GM12878 (cell line): ENCODE data around the gene MGAT5. TPM values are rescaled to one million over a fixed set of nuclear protein-coding genes. Genes with fewer than 3 reads are reported as not detected.

Experiments used
- ATAC-seq: fragments of 200-7000 bp; cut with Tn5 transposase; 3 replicates; pipeline ENCODE4 v1.9.1; 2020; ENCODE audit warnings: mild to moderate bottlenecking, moderate library complexity
- BruUV-seq: library from RNA; stranded (reverse); fragments of 400-500 nt; replicated peaks from 2 replicates; lab custom pipeline; 2021; lab: Mats Ljungman, UMichigan
- CTCF ChIA-PET: fragments of 300-600 bp; sonication (Branson Sonifier 250); formaldehyde crosslinking; extraction: SDS; loops from one replicate; lab custom pipeline; 2021; ENCODE audit warnings: inconsistent platforms; lab: Yijun Ruan, JAX
- POLR2A ChIA-PET: fragments of 350-600 bp; formaldehyde crosslinking; extraction: SDS; loops from one replicate; lab custom pipeline; 2021; ENCODE audit warnings: inconsistent platforms; lab: Charles Lee
- RAD21 ChIA-PET: fragments of 300-600 bp; sonication (Branson Sonifier 250); formaldehyde crosslinking; loops from one replicate; lab custom pipeline; 2023; ENCODE audit warnings: antibody characterized with exemption; ENCODE audit not compliant: unreplicated experiment; lab: Charles Lee
- SMC1A ChIA-PET: fragments of 300-600 bp; sonication (Branson Sonifier 250); formaldehyde crosslinking; loops from one replicate; lab custom pipeline; 2023; ENCODE audit not compliant: unreplicated experiment, uncharacterized antibody; lab: Charles Lee
- DNase-seq: peaks from one replicate; pipeline ENCODE4 v3.0.0-alpha.2; 2011; ENCODE audit warnings: low read depth, low spot score
- FAIRE-seq: peaks from 3 replicates; lab custom pipeline; 2011; peaks lifted over from hg19 to GRCh38; lab: Jason Lieb, UNC
- H2AFZ ChIP-seq: 2 replicates; pipeline ENCODE4 v1.6.0; 2011; ENCODE audit warnings: low read depth, low read length, control low read depth; ENCODE audit not compliant: control insufficient read depth
- H3K27ac ChIP-seq: 2 replicates; pipeline ENCODE4 v1.5.1; 2011; ENCODE audit warnings: control low read depth; ENCODE audit not compliant: control insufficient read depth, insufficient read depth
- H3K27me3 ChIP-seq, 2 experiments: replicated peaks in 1 of 2; 2 replicates each; pipeline versions ENCODE4 v1.6.0 to v1.6.1; 2011; ENCODE audit warnings: low read length in 1 of 2; ENCODE audit not compliant: control insufficient read depth in 2 of 2, insufficient read depth in 2 of 2
- H3K36me3 ChIP-seq, 2 experiments: 2 replicates each; pipeline ENCODE4 v1.5.1; 2011; ENCODE audit warnings: low read length in 1 of 2; ENCODE audit not compliant: control insufficient read depth in 2 of 2, insufficient read depth in 2 of 2
- H3K4me1 ChIP-seq: 2 replicates; pipeline ENCODE4 v1.6.1; 2011; ENCODE audit warnings: mild to moderate bottlenecking, low read length, moderate library complexity, mixed read lengths; ENCODE audit not compliant: control insufficient read depth, insufficient read depth
- H3K4me2 ChIP-seq: 2 replicates; pipeline ENCODE4 v1.6.0; 2011; ENCODE audit warnings: control low read depth; ENCODE audit not compliant: control insufficient read depth, insufficient read depth
- H3K4me3 ChIP-seq: fragments of 200-600 bp; sonication (generic); 2 replicates; pipeline ENCODE4 v1.5.1; 2016
- H3K79me2 ChIP-seq: 2 replicates; pipeline ENCODE4 v1.6.0; 2011; ENCODE audit warnings: low read length; ENCODE audit not compliant: control insufficient read depth, insufficient read depth
- H3K9ac ChIP-seq: 2 replicates; pipeline ENCODE4 v1.8.0; 2011; ENCODE audit warnings: low read length, control low read depth, mixed read lengths; ENCODE audit not compliant: control insufficient read depth, insufficient read depth
- H3K9me3 ChIP-seq: replicated peaks from 3 replicates; pipeline ENCODE4 v1.5.1; 2011; ENCODE audit warnings: mild to moderate bottlenecking, low read length; ENCODE audit not compliant: control insufficient read depth, insufficient read depth
- H4K20me1 ChIP-seq: 2 replicates; pipeline ENCODE4 v1.6.0; 2011; ENCODE audit not compliant: control insufficient read depth, insufficient read depth
- ASH2L ChIP-seq: fragments of 300-600, 200-600 bp; sonication (generic); IDR thresholded peaks from 2 replicates; pipeline ENCODE4 v1.6.1; 2017; ENCODE audit warnings: low read depth, mild to moderate bottlenecking, borderline replicate concordance
- ATF3 ChIP-seq: IDR thresholded peaks from 2 replicates; pipeline ENCODE4 v1.6.1; 2011; ENCODE audit warnings: low read depth, mild to moderate bottlenecking, low read length, moderate library complexity, borderline replicate concordance; ENCODE audit errors: extremely low read depth
- CBX3 ChIP-seq: fragments of 200-600 bp; sonication (generic); IDR thresholded peaks from 2 replicates; pipeline ENCODE4 v1.6.1; 2016; ENCODE audit warnings: low read depth, borderline replicate concordance
- CHD2 ChIP-seq: IDR thresholded peaks from 2 replicates; pipeline ENCODE4 v1.6.1; 2011; ENCODE audit warnings: low read depth, low read length, improper control_type of control experiment, borderline replicate concordance
- EP300 ChIP-seq, 2 experiments: fragments of 150-350 bp in 1 of 2; IDR thresholded peaks; 2 replicates each; pipeline ENCODE4 v1.6.1; 2011 to 2012; ENCODE audit warnings: low read depth in 2 of 2, low read length in 2 of 2, borderline replicate concordance in 1 of 2, improper control_type of control experiment in 1 of 2, inconsistent platforms in 1 of 2; ENCODE audit not compliant: control insufficient read depth in 1 of 2
- PML ChIP-seq: IDR thresholded peaks from 2 replicates; pipeline ENCODE4 v1.6.1; 2012; ENCODE audit warnings: low read length, inconsistent platforms
- POU2F2 ChIP-seq: IDR thresholded peaks from 3 replicates; pipeline ENCODE4 v1.6.1; 2011; ENCODE audit warnings: low read depth, mild to moderate bottlenecking, low read length, borderline replicate concordance
- PRDM15 ChIP-seq: fragments of 450-650 bp; formaldehyde crosslinking; IDR thresholded peaks from 2 replicates; pipeline ENCODE4 v1.4.0; 2020; ENCODE audit warnings: mild to moderate bottlenecking, moderate library complexity
- WGBS: methylation state at CpG from one replicate; pipeline ENCODE4 v1.1.6; 2016; ENCODE audit warnings: low lambda C conversion rate; ENCODE audit not compliant: insufficient replicate concordance, insufficient coverage; ENCODE audit errors: missing lambda C conversion rate; 5-methylcytosine and 5-hydroxymethylcytosine counted together
- in situ Hi-C: fragments of 300-500 bp; cut with MboI; formaldehyde crosslinking; loops from 9 replicates; pipeline ENCODE4 v1.14.3; 2018; ENCODE audit warnings: mixed read lengths
- intact Hi-C: fragments of 100-400 bp; cut with micrococcal nuclease; formaldehyde crosslinking; loops from one replicate; pipeline ENCODE4 v1.14.2; 2022; ENCODE audit not compliant: unreplicated experiment
- polyA plus RNA-seq, 11 experiments: library from polyadenylated mRNA; depleted of rRNA in 4 of 11; unstranded in 6 of 11; stranded (reverse) in 5 of 11; fragments of >200 nt; fragmentation: Nextera tagmentation in 4 of 11; fragmentation: Illumina TruSeq in 1 of 11; extraction: Ambion mirVana in 4 of 11; extraction: Trizol in 1 of 11; gene quantifications; 1 replicate in 1 of 11; 2 replicates in 10 of 11; pipeline versions ENCODE4 v1.2.1 to v1.2.3, GENCODE V29; 2011 to 2016; ENCODE audit warnings: inconsistent platforms in 2 of 11, missing spikeins in 2 of 11, low read depth in 1 of 11
- total RNA-seq, 4 experiments: library from RNA; depleted of rRNA in 3 of 4; stranded (reverse); fragments of >200 nt in 3 of 4; fragmentation: Illumina TruSeq in 1 of 4; extraction: Trizol in 1 of 4; gene quantifications; 2 replicates each; pipeline versions ENCODE4 v1.2.1 to v1.2.3, GENCODE V29; 2013 to 2021

Gene MGAT5
- total and polyA plus RNA-seq, 10 of the 15 experiments (the other 5 are each of a cell fraction or from before 2014, with no cell fraction given) = 4.9 to 104 (median 36.2) TPM

- ChIA-PET CTCF (interaction anchor here (1.5 kb wide), 1 partner anchor 24 kb away, joined by 4 read pairs; no protein-coding TSS in a partner anchor), SMC1A (interaction anchor here (1.1 to 1.9 kb wide), 4 partner anchors 11 to 31 kb away, joined by 3 to 5 read pairs (median 3); no protein-coding TSS in a partner anchor), POLR2A (no interaction called here), RAD21 (no interaction called here)
- Histone ChIP-seq H3K9me3 (no peaks in the 10 kb centered on the region; the same call in 1 of the 3 replicates), H2AFZ (no peak overlapping the region), H3K4me3 (no peak overlapping the region), H3K79me2 (peaks cover 30% of the 10 kb centered on the region), H3K27me3 (no peaks in the 10 kb centered on the region), H3K36me3 (peaks cover 3 to 9% of the 10 kb centered on the region in 2 experiments; a peak in 3 of 4 replicates), H3K4me1 (peaks cover 13% of the 10 kb centered on the region), H4K20me1 (no peaks in the 10 kb centered on the region; the same call in 1 of the 2 replicates), H3K4me2 (no peak overlapping the region), H3K9ac (no peak overlapping the region), H3K27ac (no peak overlapping the region)
- no peak for ATAC-seq
- no TSS peak for BruUV-seq
- 99% methylated on average over 5 of the region's 5 CpGs for WGBS
- FAIRE-seq = no peak
- TF ChIP-seq PML (no peak), ATF3 (no peak), CHD2 (no peak), CBX3 (no peak)
- in situ Hi-C loops = no loop called here
- no peak for DNase-seq
- intact Hi-C loops = no loop called here
Measured at GRCh38 chr2:134305109-134305491, 51.2 kb downstream of the MGAT5 start.

GRCh38 chr2:134306521-134306920, 52.6 kb downstream of the MGAT5 start:
- Histone ChIP-seq H3K27ac (no peak overlapping the region), H3K79me2 (peaks cover 37% of the 10 kb centered on the region), H3K36me3 (peaks cover 2 to 8% of the 10 kb centered on the region in 2 experiments; a peak in 3 of 4 replicates), H4K20me1 (no peaks in the 10 kb centered on the region; the same call in 1 of the 2 replicates), H3K4me2 (no peak overlapping the region), H3K9ac (no peak overlapping the region), H2AFZ (no peak overlapping the region), H3K4me1 (peaks cover 20% of the 10 kb centered on the region), H3K9me3 (no peaks in the 10 kb centered on the region; the same call in 1 of the 3 replicates), H3K4me3 (no peak overlapping the region), H3K27me3 (no peaks in the 10 kb centered on the region)
- DNase-seq = no peak
- FAIRE-seq = no peak
- no TSS peak for BruUV-seq
- ChIA-PET CTCF (no interaction called here), RAD21 (interaction anchor here (1.0 kb wide), 1 partner anchor 26 kb away, joined by 3 read pairs; no protein-coding TSS in a partner anchor), POLR2A (no interaction called here), SMC1A (interaction anchor here (1.0 to 1.8 kb wide), 3 partner anchors 11 to 53 kb away, joined by 3 to 6 read pairs (median 3); partner anchors contain the start of gene MGAT5)
- no peak for ATAC-seq
- in situ Hi-C loops (no loop called here), intact Hi-C loops (no loop called here)
- TF ChIP-seq PRDM15 (CRISPR knock-in tag) = no peak
- no peak for TF ChIP-seq POU2F2
- no peak for TF ChIP-seq EP300 (IDR thresholded peaks at IDR 0.05; ENCODE audit: borderline replicate concordance in 1 of 2, control insufficient read depth in 1 of 2, low read depth in 2 of 2, low read length in 2 of 2)
- no peak for TF ChIP-seq ASH2L
- 97% methylated on average over 2 of the region's 2 CpGs for WGBS
